Activated gamma-delta T cell (primary cell): ENCODE data around the gene SENP1.
"Not testable (repeated sequence)": the region's sequence is repeated elsewhere in the genome, so short reads cannot be mapped to it uniquely, and the experiment has no call there.

ENCODE experiments used
- DNase-seq: peaks from one replicate; lab custom pipeline; 2025; lab: John Stamatoyannopoulos, UW
- total RNA-seq, 2 donors: gene quantifications; one replicate each; lab custom pipeline; 2026; lab: John Stamatoyannopoulos, UW

The SENP1 gene
- 56.7 to 57.9 reads per million in 2 donors for total RNA-seq

DNA sequence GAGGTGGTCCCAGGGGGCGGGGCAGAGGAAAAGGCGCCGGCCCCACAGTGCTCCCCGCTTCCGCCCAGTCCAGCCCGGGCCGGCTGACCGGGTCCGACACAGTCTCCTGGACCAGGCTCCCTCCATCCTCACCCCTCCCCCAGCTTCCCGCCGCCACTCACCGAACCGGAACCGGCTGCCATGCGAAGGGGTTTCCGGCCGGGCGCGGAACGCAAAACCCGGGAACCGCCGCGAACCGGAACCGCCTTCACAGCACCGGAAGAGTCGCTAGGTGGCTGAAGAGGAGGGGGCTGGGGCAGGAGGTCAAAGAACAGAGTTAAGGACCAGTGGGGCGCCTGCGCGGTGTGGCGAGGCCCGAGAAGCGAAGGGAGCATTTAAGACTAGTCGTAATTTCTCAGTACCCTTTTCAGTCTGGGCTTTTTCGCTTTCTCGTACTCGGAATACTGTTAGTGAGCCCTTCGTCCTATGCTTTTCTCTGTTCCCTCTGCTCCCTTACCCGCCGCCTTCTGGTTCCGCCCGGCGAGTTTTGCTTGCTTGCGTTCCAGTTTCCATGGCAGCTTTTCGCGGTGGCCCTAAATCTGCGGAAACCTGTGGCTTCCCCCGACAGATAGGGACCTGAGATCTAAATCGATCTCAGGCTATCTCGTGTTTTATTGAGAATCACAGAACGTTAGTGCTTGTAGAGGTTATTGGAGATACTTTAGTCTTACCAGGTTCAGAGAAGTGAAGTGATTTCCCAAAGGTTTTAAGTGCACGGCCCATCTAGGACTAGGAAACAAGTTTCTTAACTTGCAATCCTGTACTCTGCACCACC, at the start of gene SENP1:
SENP1 (minus strand) TSS at position 213 of the 814 bp plus-strand sequence. CDS start 4,607 bp downstream, outside the sequence.
- peak; percentile 76 for DNase-seq

- no peak for DNase-seq
Observed at GRCh38 chr12:48151103-48151771, 45.4 kb upstream of the SENP1 start.

DNA sequence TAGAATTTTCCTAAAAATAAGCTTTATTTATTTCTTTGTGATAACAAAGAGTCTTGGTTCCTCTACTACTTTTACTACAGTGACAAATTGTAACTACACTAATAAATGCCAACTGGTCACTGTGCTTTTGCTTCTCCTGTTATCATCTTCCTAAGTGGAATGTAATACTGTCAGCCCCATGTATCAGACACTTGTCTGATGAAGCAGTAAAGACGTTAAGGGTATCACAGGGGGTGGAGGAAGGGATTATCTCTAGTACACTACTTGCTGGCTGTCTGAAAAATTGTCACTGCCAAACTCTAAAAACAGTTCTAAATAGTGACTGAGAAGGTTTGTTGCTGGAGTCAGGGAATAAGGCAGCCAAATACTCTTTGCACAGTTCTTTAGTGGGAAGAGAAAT, 40.1 kb upstream of the SENP1 start:
- no peak for DNase-seq

DNA sequence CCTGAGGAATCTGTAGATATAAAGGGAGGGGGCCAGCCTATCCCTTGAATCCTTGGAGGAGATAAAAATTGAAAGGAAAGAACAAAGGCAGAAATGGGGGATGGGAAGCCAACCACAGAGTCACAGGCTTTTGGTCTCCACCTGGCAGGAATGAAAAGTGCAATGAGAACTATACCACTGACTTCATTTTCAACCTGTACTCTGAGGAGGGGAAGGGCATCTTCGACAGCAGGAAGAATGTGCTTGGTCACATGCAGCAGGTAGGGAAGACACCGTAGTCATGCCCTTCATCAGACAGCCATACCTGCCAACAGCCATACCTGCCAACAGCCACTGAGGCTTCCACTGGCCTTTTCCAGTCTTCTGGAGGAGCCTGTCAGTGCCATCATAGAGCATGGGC, 38.0 kb upstream of the SENP1 start:
- no peak for DNase-seq

- DNase-seq, result no peak
Observed at GRCh38 chr12:48142818-48143674, 37.2 kb upstream of the SENP1 start.

- DNase-seq, result no peak
Observed at GRCh38 chr12:48135027-48135426, 29.1 kb upstream of the SENP1 start.

DNA sequence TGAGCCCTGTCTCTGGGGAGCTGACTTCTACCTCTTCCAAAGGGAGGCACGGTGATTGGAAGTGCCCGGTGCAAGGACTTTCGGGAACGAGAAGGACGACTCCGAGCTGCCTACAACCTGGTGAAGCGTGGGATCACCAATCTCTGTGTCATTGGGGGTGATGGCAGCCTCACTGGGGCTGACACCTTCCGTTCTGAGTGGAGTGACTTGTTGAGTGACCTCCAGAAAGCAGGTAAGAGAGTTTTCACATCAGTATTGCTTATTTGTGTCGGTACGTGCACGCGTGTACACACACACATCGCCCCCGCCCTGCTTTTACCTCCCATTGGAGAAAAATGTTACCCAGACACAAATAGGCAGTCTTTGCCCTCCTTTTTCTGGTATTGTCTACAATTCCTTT, 26.9 kb upstream of the SENP1 start:
- no peak for DNase-seq

DNA sequence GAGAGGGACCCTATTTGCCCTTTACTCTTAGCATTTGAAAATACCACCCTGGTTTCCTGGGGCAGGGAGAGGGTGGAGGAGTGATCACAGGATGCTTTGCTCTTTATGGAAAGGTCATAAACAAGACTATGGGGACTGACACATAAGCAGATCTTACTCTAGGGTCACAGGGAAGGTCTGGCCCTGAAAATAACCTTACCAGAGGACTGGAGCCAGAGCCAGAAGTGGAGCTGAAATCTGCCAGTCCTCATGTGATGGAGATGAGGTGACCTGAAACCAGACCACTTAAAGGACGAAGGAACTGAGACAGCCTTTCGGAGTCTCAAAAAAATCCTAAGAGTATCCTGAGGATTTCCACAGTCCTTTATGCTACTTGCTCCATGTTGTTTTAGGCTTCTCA, 25.6 kb upstream of the SENP1 start:
- no peak for DNase-seq

DNA sequence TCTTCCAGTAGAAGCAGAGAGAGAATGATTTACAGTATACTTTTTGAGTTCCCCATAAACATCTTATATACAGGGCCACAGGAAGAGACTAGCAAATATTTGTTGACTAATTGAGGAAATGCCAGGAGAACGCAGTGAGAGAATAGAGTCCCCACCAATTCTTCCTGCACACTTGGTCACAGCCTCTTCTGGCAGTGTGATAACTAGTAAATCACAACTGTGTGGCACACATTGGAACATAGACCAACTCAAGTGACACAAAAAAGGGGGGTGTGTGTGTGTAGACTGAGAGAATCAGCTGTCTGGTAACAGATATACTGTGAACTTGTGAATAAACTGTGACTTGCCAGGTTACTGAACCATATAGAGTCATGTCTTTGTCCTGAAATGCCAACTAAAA, 23.5 kb upstream of the SENP1 start:
- no peak for DNase-seq

- DNase-seq, result no peak
Observed at GRCh38 chr12:48128800-48129199, 22.9 kb upstream of the SENP1 start.

DNA sequence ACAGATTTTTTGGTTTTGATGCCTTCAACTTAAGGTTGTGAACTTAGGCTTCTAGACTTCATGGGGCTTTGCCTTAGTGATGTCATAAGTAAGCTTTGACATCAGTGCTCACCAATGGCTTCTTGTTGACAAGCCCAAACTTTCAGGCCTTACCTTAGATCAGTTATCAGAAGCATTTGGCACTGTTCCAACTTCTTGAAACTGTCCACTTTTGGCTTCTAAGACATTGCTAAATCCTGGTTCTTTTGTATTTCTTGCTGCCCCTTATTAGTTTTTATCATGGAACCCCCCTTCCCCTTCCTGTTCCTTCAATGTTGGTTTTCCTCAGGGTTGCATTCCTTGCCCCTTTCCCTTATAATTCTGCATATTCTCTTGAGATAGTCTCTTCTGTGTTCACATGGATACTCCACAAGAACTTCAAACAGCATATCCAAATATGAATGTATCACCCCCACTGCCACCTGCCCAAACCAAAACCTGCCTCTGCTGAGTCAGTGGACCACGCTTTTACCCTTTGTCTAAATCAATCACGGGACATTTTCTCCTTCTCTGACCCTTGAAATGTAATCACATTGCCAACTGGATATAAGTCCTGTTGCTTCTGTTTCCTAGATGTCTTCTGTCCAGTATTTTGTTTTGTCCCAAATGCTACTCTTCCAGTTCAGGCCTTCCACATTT, 21.2 kb upstream of the SENP1 start:
- DNase-seq, result no peak

GRCh38 chr12:48125985-48126384, 20.1 kb upstream of the SENP1 start:
- no peak for DNase-seq

DNA sequence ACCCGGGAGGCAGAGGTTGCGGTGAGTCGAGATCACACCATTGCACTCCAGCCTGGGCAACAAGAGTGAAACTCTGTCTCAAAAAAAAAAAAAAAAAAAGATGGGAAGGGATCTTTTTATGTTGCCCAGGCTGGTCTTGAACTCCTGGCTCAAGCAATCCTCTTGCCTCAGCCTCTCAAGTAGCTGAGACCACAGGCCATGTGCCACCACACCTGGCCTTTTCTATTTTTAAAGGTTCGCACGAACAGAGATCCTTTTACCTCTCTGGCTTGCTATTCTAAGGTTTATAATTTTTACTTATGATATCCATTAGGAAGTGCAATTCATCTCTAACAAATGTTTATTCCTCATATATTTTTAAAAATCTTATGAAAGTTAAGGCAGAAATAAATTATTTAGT, 19.7 kb upstream of the SENP1 start:
- DNase-seq, result not testable (repeated sequence)

- no peak for DNase-seq
Observed at GRCh38 chr12:48123169-48123568, 17.3 kb upstream of the SENP1 start.

DNA sequence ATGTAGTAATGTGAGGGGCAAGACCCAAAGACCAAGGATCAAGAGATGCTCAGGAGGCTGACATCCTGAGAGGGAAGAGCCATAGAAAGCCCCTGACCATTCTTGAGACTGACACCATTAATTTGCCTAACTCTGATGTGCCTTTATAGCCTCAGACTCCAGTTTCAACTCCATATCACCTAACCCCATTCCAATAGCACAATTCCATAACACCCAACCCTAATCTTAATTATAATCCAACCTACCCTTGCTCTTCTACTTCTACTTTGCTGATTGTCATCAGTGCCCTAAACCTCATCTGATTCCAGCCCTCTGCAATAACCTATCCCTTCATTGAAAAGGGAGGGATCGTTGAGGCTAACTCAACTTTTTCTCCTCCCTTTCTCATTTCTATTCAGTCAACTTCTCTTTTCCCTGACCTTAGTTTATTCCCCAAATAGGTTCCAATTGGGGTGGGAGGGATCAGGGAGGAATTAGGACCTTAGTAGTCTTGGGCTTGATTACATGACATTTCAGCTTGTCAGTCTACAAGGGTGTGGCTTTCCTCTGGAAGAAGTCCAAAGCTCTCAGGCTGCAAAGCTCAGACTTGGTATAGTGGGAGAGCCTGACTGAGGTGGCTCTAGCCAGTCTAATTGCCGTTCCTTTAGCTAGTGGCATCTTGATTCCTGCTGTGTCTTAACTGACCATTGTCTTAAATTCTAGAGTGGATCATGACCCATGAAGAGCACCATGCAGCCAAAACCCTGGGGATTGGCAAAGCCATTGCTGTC, 16.4 kb upstream of the SENP1 start:
- DNase-seq, result no peak

- DNase-seq, result no peak
Observed at GRCh38 chr12:48121522-48121921, 15.6 kb upstream of the SENP1 start.

DNA sequence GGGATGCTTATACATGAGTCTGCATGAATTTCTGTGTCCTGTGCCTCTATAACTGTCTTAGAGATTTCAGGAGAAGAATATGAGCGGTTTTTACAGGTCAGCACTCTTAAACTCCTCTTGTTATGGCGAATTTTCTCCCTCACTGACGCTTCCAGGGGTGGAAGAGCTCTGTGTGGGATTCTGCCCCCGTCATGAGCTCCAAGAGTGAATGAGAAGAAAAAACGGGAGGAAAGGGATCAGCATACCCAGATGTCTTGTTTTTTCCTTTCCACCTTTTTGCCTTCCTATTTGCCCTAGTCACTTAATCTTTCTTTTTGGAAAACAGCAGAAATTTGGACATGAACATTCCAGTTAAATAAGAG, 13.9 kb upstream of the SENP1 start:
- no peak for DNase-seq

GRCh38 chr12:48119078-48119833, 13.4 kb upstream of the SENP1 start, which contains the start of gene PFKM:
Gene PFKM (plus strand): TSS chr12:48119364. CDS start chr12:48122775, 3,411 bp downstream.
- DNase-seq, result no peak

DNA sequence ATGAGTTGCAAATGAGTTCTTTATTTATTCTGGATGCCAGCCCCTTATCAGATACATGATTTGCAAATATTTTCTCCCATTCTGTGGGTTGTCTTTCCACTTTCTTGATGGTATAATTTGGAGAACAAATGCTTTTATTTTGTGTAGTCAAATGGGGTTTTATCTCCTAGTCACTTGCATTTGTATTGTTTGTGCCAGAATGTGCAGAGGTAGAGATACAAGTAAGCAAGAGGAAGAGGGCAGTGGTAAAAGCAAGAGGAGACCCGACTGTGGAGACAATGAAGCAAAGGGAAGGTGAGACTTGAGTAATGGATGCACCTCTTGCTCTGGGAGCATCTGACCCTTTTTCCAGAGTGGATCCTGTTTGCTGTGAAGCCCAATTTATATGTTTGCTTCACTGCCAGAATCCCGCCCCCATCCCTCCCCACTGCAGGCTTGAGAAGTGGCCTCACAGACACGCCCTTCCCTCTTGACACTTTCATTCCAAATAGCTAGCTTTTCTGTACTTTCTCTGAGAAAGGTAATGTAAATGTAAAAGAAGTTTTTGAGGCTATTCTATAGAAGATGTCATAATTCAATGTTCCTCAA, 12.5 kb upstream of the SENP1 start:
- DNase-seq, result no peak

GRCh38 chr12:48115957-48116356, 10.1 kb upstream of the SENP1 start:
- no peak for DNase-seq
